Stimulated activated CD8-positive, alpha-beta memory T cell treated with anti-CD3 and anti-CD28 coated beads, Interleukin-4, amount 100 ng/mL, for 1 hour (primary cell): Measurements from ENCODE around the gene PROSER3.

Source experiments
- DNase-seq, 2 donors: peaks; one replicate each; pipeline ENCODE4 v3.0.0-alpha.2; 2020; ENCODE audit warnings: low read depth in 2 of 2, low spot score in 1 of 2

PROSER3 gene

GRCh38 chr19:35757749-35758608, at the start of gene PROSER3:
PROSER3 (plus strand) TSS chr19:35758176; CDS start chr19:35758216, 40 bp downstream.
- DNase-seq = peak; percentile 95 to 96

- no peak for DNase-seq
These were observed 49.6 kb upstream of the PROSER3 start for GRCh38 chr19:35708391-35708790.

- no peak for DNase-seq
These were observed 46.9 kb upstream of the PROSER3 start for GRCh38 chr19:35710784-35711723.

- no peak for DNase-seq
These were observed 45.1 kb upstream of the PROSER3 start for GRCh38 chr19:35712567-35713505.

- DNase-seq = no peak
These were observed 44.5 kb upstream of the PROSER3 start for GRCh38 chr19:35713506-35713850.

- no peak for DNase-seq
These were observed 44.0 kb upstream of the PROSER3 start for GRCh38 chr19:35713904-35714495.

- no peak for DNase-seq
These were observed 43.2 kb upstream of the PROSER3 start for GRCh38 chr19:35714601-35715354.

GRCh38 chr19:35715355-35715809, 42.6 kb upstream of the PROSER3 start:
- DNase-seq = no peak

GRCh38 chr19:35715981-35716800, 41.8 kb upstream of the PROSER3 start:
- no peak for DNase-seq

- peak; percentile 80 to 94 for DNase-seq
These were observed 40.9 kb upstream of the PROSER3 start for GRCh38 chr19:35716801-35717664.

GRCh38 chr19:35717665-35718344, 40.2 kb upstream of the PROSER3 start, which contains the start of gene KMT2B:
KMT2B (plus strand) TSS chr19:35718003; CDS start chr19:35718019, 16 bp downstream.
- DNase-seq = peak in 1 of 2 donors; percentile 38

GRCh38 chr19:35718345-35719041, 39.5 kb upstream of the PROSER3 start:
- no peak for DNase-seq

GRCh38 chr19:35719402-35720162, 38.4 kb upstream of the PROSER3 start:
- no peak for DNase-seq

GRCh38 chr19:35720163-35720524, 37.8 kb upstream of the PROSER3 start:
- no peak for DNase-seq

- DNase-seq = no peak
These were observed 37.3 kb upstream of the PROSER3 start for GRCh38 chr19:35720648-35721047.

GRCh38 chr19:35721374-35721773, 36.6 kb upstream of the PROSER3 start:
- no peak for DNase-seq
